ENCODE data around the gene ZNF598. TPM values are rescaled to one million over a fixed set of nuclear protein-coding genes. Genes with fewer than 3 reads are reported as not detected.

The ZNF598 gene
- 44.1 to 62.0 TPM (median 55.9 TPM) in 5 replicates for total RNA-seq (2022; extraction: Qiagen RNA extraction; ENCODE audit: low read depth)

GRCh38 chr16:2009791-2010510, at the start of gene ZNF598:
Gene ZNF598 (minus strand): TSS chr16:2009821.

GRCh38 chr16:2047330-2048115, 37.9 kb upstream of the ZNF598 start, which contains the start of the genes NTHL1 and TSC2:
Gene NTHL1 (minus strand): TSS chr16:2047834. CDS start chr16:2047823, 11 bp downstream.
Gene TSC2 (plus strand): TSS chr16:2047985. CDS start chr16:2048616, 631 bp downstream.

GRCh38 chr16:2026461-2027023, 16.9 kb upstream of the ZNF598 start, which contains the start of gene NHERF2:
Gene NHERF2 (plus strand): TSS chr16:2026902. CDS start chr16:2027006, 104 bp downstream.

GRCh38 chr16:2019518-2019920, 9.9 kb upstream of the ZNF598 start, which contains the start of gene NPW:
Gene NPW (plus strand): TSS chr16:2019785.

GRCh38 chr16:1989209-1990100, 20.2 kb downstream of the ZNF598 start, which contains the start of gene SYNGR3:
Gene SYNGR3 (plus strand): TSS chr16:1989970. CDS start chr16:1990103, 133 bp downstream.

GRCh38 chr16:1983544-1984346, 25.9 kb downstream of the ZNF598 start, which contains the start of gene GFER:
Gene GFER (plus strand): TSS chr16:1984193. CDS start chr16:1984219, 26 bp downstream.

GRCh38 chr16:1981398-1981836, 28.2 kb downstream of the ZNF598 start, which contains the start of gene NOXO1:
Gene NOXO1 (minus strand): TSS chr16:1981469. CDS start chr16:1981179, 290 bp downstream.

GRCh38 chr16:1971796-1972489, 37.7 kb downstream of the ZNF598 start, which contains the start of gene TBL3:
Gene TBL3 (plus strand): TSS chr16:1972053. CDS start chr16:1972165, 112 bp downstream.

GRCh38 chr16:1966460-1966859, 43.2 kb downstream of the ZNF598 start, which contains the start of gene RNF151:
Gene RNF151 (plus strand): TSS chr16:1966856. CDS start chr16:1966882, 26 bp downstream.

GRCh38 chr16:1964506-1965395, 44.9 kb downstream of the ZNF598 start, which contains the start of gene RPS2:
Gene RPS2 (minus strand): TSS chr16:1964826. CDS start chr16:1964625, 201 bp downstream.

GRCh38 chr16:1959269-1960039, 50.2 kb downstream of the ZNF598 start, which contains the start of gene NDUFB10:
Gene NDUFB10 (plus strand): TSS chr16:1959538. CDS start chr16:1959625, 87 bp downstream.

Other genes with a start within 250 kb of the ZNF598 start
- 29.4 to 60.4 TPM (median 53.3 TPM) in 5 replicates for gene NME3, start 238.3 kb downstream of the ZNF598 start, total RNA-seq (2022; extraction: Qiagen RNA extraction; ENCODE audit: low read depth)
- 5.4 to 12.9 TPM (median 9.9 TPM) in 5 replicates for gene EME2, start 237.0 kb downstream of the ZNF598 start, total RNA-seq (2022; extraction: Qiagen RNA extraction; ENCODE audit: low read depth)
- 163 to 261 TPM (median 224 TPM) in 5 replicates for gene MRPS34, start 236.7 kb downstream of the ZNF598 start, total RNA-seq (2022; extraction: Qiagen RNA extraction; ENCODE audit: low read depth)
- 16.1 to 25.3 TPM (median 22.5 TPM) in 5 replicates for gene SPSB3, start 227.2 kb downstream of the ZNF598 start, total RNA-seq (2022; extraction: Qiagen RNA extraction; ENCODE audit: low read depth)
- 56.7 to 88.8 TPM (median 76.9 TPM) in 5 replicates for gene NUBP2, start 226.9 kb downstream of the ZNF598 start, total RNA-seq (2022; extraction: Qiagen RNA extraction; ENCODE audit: low read depth)
- 0.07 to 0.13 TPM in 2 of 5 replicates, not detected in the others for gene IGFALS, start 216.1 kb downstream of the ZNF598 start, total RNA-seq (2022; extraction: Qiagen RNA extraction; ENCODE audit: low read depth)
- gene HAGH, start 183.0 kb downstream of the ZNF598 start, total RNA-seq (2022; extraction: Qiagen RNA extraction; ENCODE audit: low read depth) = 57.8 to 69.7 TPM (median 62.0 TPM) in 5 replicates
- 42.2 to 49.6 TPM (median 45.3 TPM) in 5 replicates for gene FAHD1, start 182.6 kb downstream of the ZNF598 start, total RNA-seq (2022; extraction: Qiagen RNA extraction; ENCODE audit: low read depth)
- 1.9 to 2.4 TPM (median 2.1 TPM) in 5 replicates for gene MEIOB, start 137.7 kb downstream of the ZNF598 start, total RNA-seq (2022; extraction: Qiagen RNA extraction; ENCODE audit: low read depth)
- 1.9 to 3.9 TPM (median 3.1 TPM) in 5 replicates for gene HS3ST6, start 91.4 kb downstream of the ZNF598 start, total RNA-seq (2022; extraction: Qiagen RNA extraction; ENCODE audit: low read depth)
- gene MSRB1, start 66.6 kb downstream of the ZNF598 start, total RNA-seq (2022; extraction: Qiagen RNA extraction; ENCODE audit: low read depth) = 27.0 to 33.5 TPM (median 29.9 TPM) in 5 replicates
- gene RPL3L, start 55.1 kb downstream of the ZNF598 start, total RNA-seq (2022; extraction: Qiagen RNA extraction; ENCODE audit: low read depth) = 0.03 to 0.06 TPM in 2 of 5 replicates, not detected in the others
- 234 to 300 TPM (median 255 TPM) in 5 replicates for gene NDUFB10, start 50.3 kb downstream of the ZNF598 start, total RNA-seq (2022; extraction: Qiagen RNA extraction; ENCODE audit: low read depth)
- gene RPS2, start 45.0 kb downstream of the ZNF598 start, total RNA-seq (2022; extraction: Qiagen RNA extraction; ENCODE audit: low read depth) = 3,777 to 5,494 TPM (median 4,879 TPM) in 5 replicates
- gene RNF151, start 43.0 kb downstream of the ZNF598 start, total RNA-seq (2022; extraction: Qiagen RNA extraction; ENCODE audit: low read depth) = not detected in 5 replicates
- 33.8 to 44.9 TPM (median 36.1 TPM) in 5 replicates for gene TBL3, start 37.8 kb downstream of the ZNF598 start, total RNA-seq (2022; extraction: Qiagen RNA extraction; ENCODE audit: low read depth)
- gene NOXO1, start 28.4 kb downstream of the ZNF598 start, total RNA-seq (2022; extraction: Qiagen RNA extraction; ENCODE audit: low read depth) = 0.14 to 0.29 TPM (median 0.25 TPM) in 5 replicates
- gene GFER, start 25.6 kb downstream of the ZNF598 start, total RNA-seq (2022; extraction: Qiagen RNA extraction; ENCODE audit: low read depth) = 26.3 to 42.5 TPM (median 39.7 TPM) in 5 replicates
- gene SYNGR3, start 19.9 kb downstream of the ZNF598 start, total RNA-seq (2022; extraction: Qiagen RNA extraction; ENCODE audit: low read depth) = 6.4 to 7.6 TPM (median 6.9 TPM) in 5 replicates
- 0.74 to 1.3 TPM (median 0.99 TPM) in 5 replicates for gene NPW, start 10.0 kb upstream of the ZNF598 start, total RNA-seq (2022; extraction: Qiagen RNA extraction; ENCODE audit: low read depth)
- 38.6 to 58.8 TPM (median 54.7 TPM) in 5 replicates for gene NHERF2, start 17.1 kb upstream of the ZNF598 start, total RNA-seq (2022; extraction: Qiagen RNA extraction; ENCODE audit: low read depth)
- gene NTHL1, start 38.0 kb upstream of the ZNF598 start, total RNA-seq (2022; extraction: Qiagen RNA extraction; ENCODE audit: low read depth) = 34.0 to 46.7 TPM (median 42.0 TPM) in 5 replicates
- gene TSC2, start 38.2 kb upstream of the ZNF598 start, total RNA-seq (2022; extraction: Qiagen RNA extraction; ENCODE audit: low read depth) = 34.3 to 44.5 TPM (median 38.4 TPM) in 5 replicates
- gene PKD1, start 126.1 kb upstream of the ZNF598 start, total RNA-seq (2022; extraction: Qiagen RNA extraction; ENCODE audit: low read depth) = 41.9 to 56.6 TPM (median 50.2 TPM) in 5 replicates
- 3.0 to 4.5 TPM (median 3.3 TPM) in 5 replicates for gene RAB26, start 138.8 kb upstream of the ZNF598 start, total RNA-seq (2022; extraction: Qiagen RNA extraction; ENCODE audit: low read depth)
- 39.0 to 67.9 TPM (median 55.5 TPM) in 5 replicates for gene TRAF7, start 146.0 kb upstream of the ZNF598 start, total RNA-seq (2022; extraction: Qiagen RNA extraction; ENCODE audit: low read depth)
- gene CASKIN1, start 186.8 kb upstream of the ZNF598 start, total RNA-seq (2022; extraction: Qiagen RNA extraction; ENCODE audit: low read depth) = 0.32 to 1.8 TPM (median 0.50 TPM) in 5 replicates
- 44.7 to 55.3 TPM (median 47.9 TPM) in 5 replicates for gene MLST8, start 195.6 kb upstream of the ZNF598 start, total RNA-seq (2022; extraction: Qiagen RNA extraction; ENCODE audit: low read depth)
- gene BRICD5, start 201.0 kb upstream of the ZNF598 start, total RNA-seq (2022; extraction: Qiagen RNA extraction; ENCODE audit: low read depth) = 3.1 to 5.9 TPM (median 5.4 TPM) in 5 replicates
- 16.4 to 32.8 TPM (median 30.5 TPM) in 5 replicates for gene PGP, start 205.0 kb upstream of the ZNF598 start, total RNA-seq (2022; extraction: Qiagen RNA extraction; ENCODE audit: low read depth)
- 18.2 to 26.6 TPM (median 23.6 TPM) in 5 replicates for gene E4F1, start 213.8 kb upstream of the ZNF598 start, total RNA-seq (2022; extraction: Qiagen RNA extraction; ENCODE audit: low read depth)
- gene DNASE1L2, start 226.6 kb upstream of the ZNF598 start, total RNA-seq (2022; extraction: Qiagen RNA extraction; ENCODE audit: low read depth) = 0.63 to 1.3 TPM (median 1.2 TPM) in 5 replicates
- gene ECI1, start 241.8 kb upstream of the ZNF598 start, total RNA-seq (2022; extraction: Qiagen RNA extraction; ENCODE audit: low read depth) = 42.5 to 84.9 TPM (median 76.3 TPM) in 5 replicates

All from A549 treated with DMSO at 1 μM for 4 hours (cell line).